VCaP (cell line): ENCODE data around the gene SIGLEC11.
"Not testable (repeated sequence)": the region's sequence is repeated elsewhere in the genome, so short reads cannot be mapped to it uniquely, and the experiment has no call there.

Source experiments
- H3K27ac ChIP-seq: fragments of 450-650 bp; 2 replicates; pipeline ENCODE4 v1.5.1; 2017
- TF ChIP-seq, protein P1 (sequence below): fragments of 450-650 bp; conservative IDR thresholded peaks from 2 replicates; pipeline ENCODE4 v1.5.1; 2017; ENCODE audit warnings: mild to moderate bottlenecking, moderate library complexity

The SIGLEC11 gene, protein sequence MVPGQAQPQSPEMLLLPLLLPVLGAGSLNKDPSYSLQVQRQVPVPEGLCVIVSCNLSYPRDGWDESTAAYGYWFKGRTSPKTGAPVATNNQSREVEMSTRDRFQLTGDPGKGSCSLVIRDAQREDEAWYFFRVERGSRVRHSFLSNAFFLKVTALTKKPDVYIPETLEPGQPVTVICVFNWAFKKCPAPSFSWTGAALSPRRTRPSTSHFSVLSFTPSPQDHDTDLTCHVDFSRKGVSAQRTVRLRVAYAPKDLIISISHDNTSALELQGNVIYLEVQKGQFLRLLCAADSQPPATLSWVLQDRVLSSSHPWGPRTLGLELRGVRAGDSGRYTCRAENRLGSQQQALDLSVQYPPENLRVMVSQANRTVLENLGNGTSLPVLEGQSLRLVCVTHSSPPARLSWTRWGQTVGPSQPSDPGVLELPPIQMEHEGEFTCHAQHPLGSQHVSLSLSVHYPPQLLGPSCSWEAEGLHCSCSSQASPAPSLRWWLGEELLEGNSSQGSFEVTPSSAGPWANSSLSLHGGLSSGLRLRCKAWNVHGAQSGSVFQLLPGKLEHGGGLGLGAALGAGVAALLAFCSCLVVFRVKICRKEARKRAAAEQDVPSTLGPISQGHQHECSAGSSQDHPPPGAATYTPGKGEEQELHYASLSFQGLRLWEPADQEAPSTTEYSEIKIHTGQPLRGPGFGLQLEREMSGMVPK

DNA sequence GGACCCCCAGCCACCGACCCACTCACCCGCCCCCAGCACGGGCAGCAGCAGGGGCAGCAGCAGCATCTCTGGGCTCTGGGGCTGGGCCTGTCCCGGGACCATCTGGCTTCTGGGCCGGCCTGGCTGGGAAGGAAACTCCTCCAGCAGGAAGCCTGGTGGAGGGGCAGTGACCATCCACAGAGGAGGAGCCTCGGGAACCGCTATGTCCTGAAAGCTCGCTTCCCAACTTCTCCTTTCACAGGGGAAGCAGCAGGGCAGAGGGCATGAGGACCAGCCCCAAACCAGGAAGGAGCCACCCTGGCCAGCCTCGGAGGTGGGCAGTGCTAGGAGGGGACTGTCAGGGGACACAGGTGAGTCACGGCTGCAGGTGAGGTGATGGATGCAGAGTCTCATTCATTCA is at the start of gene SIGLEC11:
TSS of gene SIGLEC11 (minus strand) at position 193 of the 400 bp plus-strand sequence. CDS start at position 102, 91 bp downstream.
- H3K27ac ChIP-seq: not testable (repeated sequence)

DNA sequence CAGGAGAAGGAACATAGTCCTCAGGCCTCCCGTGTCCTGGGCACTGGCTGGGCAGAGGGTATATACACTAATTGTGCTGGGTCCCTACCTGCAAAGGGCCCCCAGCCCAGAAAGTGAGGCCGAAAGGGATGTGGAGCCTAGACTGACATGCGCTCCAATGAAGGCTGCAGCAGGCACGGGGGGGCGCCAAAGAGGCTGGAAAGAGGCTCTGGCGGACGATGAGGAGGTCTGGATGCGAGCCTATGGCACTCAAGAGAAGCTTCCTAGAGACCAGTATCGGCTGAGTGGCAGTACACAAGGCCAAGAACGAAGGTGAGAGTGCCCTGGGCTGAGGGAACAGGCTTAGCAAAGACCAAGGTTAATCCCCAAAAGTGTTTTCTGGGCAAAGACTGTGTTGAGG is 47.6 kb upstream of the SIGLEC11 start:
- H3K27ac ChIP-seq: no peak overlapping the region
- TF ChIP-seq, protein P1, sequence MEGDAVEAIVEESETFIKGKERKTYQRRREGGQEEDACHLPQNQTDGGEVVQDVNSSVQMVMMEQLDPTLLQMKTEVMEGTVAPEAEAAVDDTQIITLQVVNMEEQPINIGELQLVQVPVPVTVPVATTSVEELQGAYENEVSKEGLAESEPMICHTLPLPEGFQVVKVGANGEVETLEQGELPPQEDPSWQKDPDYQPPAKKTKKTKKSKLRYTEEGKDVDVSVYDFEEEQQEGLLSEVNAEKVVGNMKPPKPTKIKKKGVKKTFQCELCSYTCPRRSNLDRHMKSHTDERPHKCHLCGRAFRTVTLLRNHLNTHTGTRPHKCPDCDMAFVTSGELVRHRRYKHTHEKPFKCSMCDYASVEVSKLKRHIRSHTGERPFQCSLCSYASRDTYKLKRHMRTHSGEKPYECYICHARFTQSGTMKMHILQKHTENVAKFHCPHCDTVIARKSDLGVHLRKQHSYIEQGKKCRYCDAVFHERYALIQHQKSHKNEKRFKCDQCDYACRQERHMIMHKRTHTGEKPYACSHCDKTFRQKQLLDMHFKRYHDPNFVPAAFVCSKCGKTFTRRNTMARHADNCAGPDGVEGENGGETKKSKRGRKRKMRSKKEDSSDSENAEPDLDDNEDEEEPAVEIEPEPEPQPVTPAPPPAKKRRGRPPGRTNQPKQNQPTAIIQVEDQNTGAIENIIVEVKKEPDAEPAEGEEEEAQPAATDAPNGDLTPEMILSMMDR: no peak

DNA sequence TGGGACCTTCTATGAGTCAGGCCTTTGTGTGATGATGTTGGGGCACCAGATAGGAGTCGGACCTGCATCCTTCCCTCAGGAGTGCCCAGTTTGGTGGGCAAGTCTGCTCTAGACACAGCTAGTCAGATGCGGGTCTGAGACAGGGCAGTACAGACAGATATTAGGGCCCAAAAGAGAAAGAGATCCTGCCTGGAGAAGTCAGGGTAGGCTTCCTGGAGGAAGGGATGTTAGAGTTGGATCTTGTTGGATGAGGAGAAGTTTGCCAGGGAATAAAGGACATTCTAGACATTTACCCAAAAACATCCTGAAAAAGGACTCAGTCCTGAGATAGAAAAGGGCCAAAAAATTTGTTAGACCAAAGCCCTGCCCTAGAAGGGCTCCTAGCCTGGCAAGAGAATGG is 47.0 kb upstream of the SIGLEC11 start:
- TF ChIP-seq, protein P1: no peak
- H3K27ac ChIP-seq: no peak overlapping the region

DNA sequence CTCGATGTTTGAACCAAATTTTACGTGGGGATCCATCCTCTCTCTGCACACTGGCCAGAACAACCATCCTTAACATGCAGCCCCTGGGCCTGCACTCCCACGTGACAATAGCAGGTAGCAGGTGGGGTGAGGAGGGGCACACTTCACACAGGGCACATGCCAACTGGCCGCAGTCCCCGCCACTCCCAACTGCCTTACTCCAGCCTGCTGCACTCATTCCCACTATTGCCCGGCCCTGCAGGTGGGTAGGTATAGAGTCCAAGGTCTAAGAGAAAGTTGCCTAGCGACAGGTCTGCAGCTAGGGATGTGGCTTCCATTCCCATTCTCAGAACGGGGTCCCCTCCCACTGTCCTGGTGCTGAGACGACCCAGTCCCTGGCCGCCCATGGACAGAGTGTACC is 46.2 kb upstream of the SIGLEC11 start:
- TF ChIP-seq, protein P1: no peak
- no peak overlapping the region for H3K27ac ChIP-seq

DNA sequence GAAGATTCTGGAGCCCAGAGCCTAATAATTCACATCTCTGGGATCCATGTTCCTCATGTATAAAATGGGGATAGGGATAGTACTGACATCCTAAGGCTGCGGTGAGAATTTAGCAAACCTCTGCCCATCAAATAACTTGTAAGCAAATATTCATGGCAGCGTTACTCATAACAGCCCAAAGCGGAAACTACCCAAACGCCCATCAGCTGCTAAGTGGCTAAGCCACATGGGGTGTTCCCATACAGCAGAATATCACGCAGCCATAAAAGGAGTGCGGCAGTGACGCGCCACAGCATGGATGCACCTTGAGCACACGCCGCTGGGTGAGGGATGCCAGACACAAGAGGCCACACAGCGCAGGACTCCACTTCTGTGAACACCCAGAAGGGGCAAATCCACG is 44.5 kb upstream of the SIGLEC11 start:
- TF ChIP-seq, protein P1: no peak
- H3K27ac ChIP-seq: no peak overlapping the region

DNA sequence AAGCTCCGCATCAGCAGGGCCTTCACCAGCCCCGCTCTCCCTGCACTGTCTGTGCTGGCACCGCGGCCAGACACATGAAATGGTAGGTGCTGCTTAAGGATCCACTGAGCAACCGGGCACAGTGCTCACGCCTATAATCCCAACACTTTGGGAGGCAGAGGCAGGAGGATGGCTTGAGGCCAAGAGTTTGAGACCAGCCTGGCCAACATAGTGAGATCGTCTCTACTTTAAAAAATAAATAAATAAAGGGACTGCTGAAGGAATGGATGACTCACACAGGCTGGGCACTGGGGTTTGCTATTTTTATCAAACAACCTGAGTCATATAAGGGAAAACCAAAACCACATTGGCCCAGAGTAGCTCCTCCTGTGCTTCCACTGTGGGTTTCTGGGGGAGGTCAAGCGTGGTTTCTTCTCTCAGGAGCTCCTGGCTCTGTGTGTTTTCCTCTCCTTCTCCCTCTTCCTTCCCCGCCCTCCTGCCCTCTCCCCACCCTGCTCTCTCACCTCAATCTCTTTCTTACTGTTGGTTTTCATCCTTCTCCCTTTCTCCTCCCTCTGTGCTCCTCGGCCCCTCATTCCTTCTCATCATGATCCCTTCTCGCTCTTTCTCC is 42.9 kb upstream of the SIGLEC11 start:
- H3K27ac ChIP-seq: no peak overlapping the region
- TF ChIP-seq, protein P1: no peak

DNA sequence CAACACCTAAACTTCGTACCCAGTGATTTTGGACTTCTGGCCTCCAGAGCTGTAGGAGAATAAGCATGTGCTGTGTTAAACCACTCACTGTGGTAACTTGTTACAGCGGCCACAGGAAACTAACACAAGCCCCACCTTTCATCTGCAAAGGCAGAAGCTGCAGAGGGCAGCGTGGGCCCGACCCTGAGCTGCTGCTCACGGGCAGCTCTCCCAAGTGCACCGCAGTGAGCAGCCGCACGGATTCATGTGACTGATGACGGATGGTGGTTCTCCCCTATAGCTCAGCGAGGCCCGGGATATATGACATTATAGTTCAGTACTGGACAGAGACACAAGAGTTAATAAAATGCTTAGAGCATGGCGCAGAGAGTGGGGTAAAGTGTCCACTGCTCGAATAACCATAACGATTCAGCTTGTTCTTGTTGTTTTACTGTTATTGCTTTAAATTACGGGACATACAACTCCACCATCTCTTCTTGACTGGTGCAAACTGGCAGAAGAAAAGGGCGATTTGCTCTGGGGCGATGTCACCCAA is 42.3 kb upstream of the SIGLEC11 start:
- TF ChIP-seq, protein P1: no peak
- no peak overlapping the region for H3K27ac ChIP-seq
